Upper lobe of right lung (tissue), 1 donor: ENCODE measurements around the gene TRIM28. TPM values are rescaled to one million over a fixed set of nuclear protein-coding genes. Genes with fewer than 3 reads are reported as not detected.

Experiments used
- ATAC-seq: fragments of 200-7000 bp; cut with Tn5 transposase; one replicate; pipeline ENCODE4 v1.9.1; 2020; ENCODE audit warnings: mild to moderate bottlenecking, moderate library complexity
- DNase-seq: peaks from one replicate; pipeline ENCODE4 v3.0.0-alpha.2; 2020
- H3K27ac ChIP-seq: fragments of 200-600 bp; one replicate; pipeline ENCODE4 v1.8.0; 2022
- H3K27me3 ChIP-seq: fragments of 200-600 bp; one replicate; pipeline ENCODE4 v1.8.0; 2022; ENCODE audit warnings: mild to moderate bottlenecking
- H3K36me3 ChIP-seq: fragments of 200-600 bp; one replicate; pipeline ENCODE4 v1.8.0; 2022
- H3K4me1 ChIP-seq: fragments of 200-600 bp; one replicate; pipeline ENCODE4 v1.8.0; 2022
- H3K4me3 ChIP-seq: fragments of 200-600 bp; one replicate; pipeline ENCODE4 v1.8.0; 2022; ENCODE audit warnings: mild to moderate bottlenecking
- H3K9me3 ChIP-seq: fragments of 200-600 bp; one replicate; pipeline ENCODE4 v1.8.0; 2022
- CTCF ChIP-seq: fragments of 200-600 bp; IDR thresholded peaks from one replicate; pipeline ENCODE4 v1.8.0; 2022; ENCODE audit warnings: antibody characterized with exemption
- intact Hi-C: fragments of 100-400 bp; cut with DNase I; formaldehyde crosslinking; loops from one replicate; pipeline ENCODE4 v1.11.0; 2022
- total RNA-seq: library from RNA; stranded (reverse); fragmentation: NEBNext Ultra II Directional; extraction: Animal tissue kit (Norgen Biotek cat#: 25700); gene quantifications from one replicate; pipeline ENCODE4 v1.2.1, GENCODE V29; 2021
- donor health status: DM: no; HTN: yes; CAD: no; lungs with severe emphysema.

The TRIM28 gene
- total RNA-seq, 1 donor from 2014 or later, result 199 TPM

GRCh38 chr19:58556622-58557220, 12.9 kb downstream of the TRIM28 start:
- Histone ChIP-seq H3K9me3 (no peaks in the 10 kb centered on the region), H3K4me1 (peaks cover 44% of the 10 kb centered on the region), H3K27me3 (no peaks in the 10 kb centered on the region), H3K4me3 (peak overlapping the region; percentile 67), H3K27ac (peak overlapping the region; percentile 99), H3K36me3 (peaks cover 35% of the 10 kb centered on the region)
- TF ChIP-seq CTCF, result no peak
- DNase-seq (no peak), ATAC-seq (no peak)
- intact Hi-C loops, result no loop called here

DNA sequence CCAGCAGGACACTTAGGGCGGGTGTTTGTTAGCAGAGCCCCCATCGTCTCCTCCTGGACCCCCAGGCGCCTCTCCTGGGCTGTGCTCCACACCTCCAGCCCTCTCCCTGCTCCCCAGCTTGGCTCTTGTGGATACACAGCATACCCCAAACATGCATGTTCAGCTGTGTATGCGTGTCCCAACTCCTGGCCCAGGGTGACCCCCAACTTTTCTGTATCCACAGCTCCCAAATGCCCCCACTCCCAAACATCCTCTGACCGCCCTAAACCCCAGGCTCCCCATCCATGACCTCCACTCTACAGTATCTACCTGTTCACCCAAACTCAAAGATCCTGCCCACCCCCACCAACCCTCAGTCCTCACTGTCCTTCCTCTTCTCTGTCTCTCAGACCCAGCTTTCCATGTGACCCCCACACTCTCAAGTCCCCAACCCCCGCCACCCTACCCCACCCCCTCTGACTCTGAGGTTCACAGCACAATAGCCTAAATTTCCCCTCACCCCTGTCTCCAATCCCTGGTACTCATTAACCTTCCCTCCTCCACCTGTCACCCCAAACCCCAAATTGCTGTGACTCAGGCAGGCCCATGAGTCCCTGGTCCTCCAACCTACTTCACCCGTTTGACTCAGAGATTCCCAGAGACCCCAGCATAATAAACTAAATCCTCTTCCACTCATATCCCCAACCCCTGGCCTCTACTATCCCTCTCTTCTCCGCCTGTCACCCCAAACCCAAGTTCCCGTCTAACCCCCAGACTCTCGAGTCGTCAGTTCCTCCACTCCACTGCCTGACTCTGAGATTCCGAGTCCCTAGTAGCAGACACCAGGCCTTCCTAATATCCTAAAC, 13.6 kb downstream of the TRIM28 start:
- intact Hi-C loops, result no loop called here
- DNase-seq (no peak), ATAC-seq (no peak)
- H3K36me3 ChIP-seq, result peaks cover 28% of the 10 kb centered on the region
- peak overlapping the region; percentile 67 for H3K4me3 ChIP-seq
- H3K9me3 ChIP-seq, result no peaks in the 10 kb centered on the region
- H3K4me1 ChIP-seq, result peaks cover 51% of the 10 kb centered on the region
- H3K27ac ChIP-seq, result peak overlapping the region; percentile 99
- no peaks in the 10 kb centered on the region for H3K27me3 ChIP-seq
- TF ChIP-seq CTCF, result no peak

DNA sequence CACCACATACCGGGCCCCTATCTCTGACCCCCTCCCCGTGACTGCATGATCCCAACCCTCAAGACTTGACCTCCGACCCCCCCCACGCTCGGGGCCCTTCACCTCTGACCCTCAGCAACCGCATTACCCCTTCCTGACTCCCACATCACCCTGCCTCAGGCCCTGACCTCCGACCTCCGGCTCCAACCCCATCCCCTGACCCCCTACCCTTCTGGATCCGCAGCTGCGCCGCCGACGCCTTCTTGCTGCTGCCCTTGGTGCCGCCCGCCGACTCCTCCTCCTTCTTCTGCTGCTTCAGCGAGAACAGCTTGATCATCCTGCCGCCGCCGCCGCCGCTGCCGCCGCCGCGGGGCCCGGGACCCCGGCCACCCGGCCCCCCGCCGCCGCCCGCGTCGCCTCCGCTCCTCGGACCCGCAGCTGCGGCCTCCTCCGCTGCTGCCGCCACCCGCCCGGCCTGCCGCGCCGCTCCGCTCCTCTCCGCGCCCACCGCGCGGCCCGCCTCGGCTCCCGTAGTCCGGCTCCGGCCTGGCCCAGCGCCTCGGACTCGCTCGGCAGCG, 14.3 kb downstream of the TRIM28 start, which contains the start of gene UBE2M:
TSS of gene UBE2M (minus strand) at position 546 of the 557 bp plus-strand sequence. CDS start at position 316, 230 bp downstream.
- Histone ChIP-seq H3K27ac (peak within 1 kb of the TSS; percentile 99), H3K27me3 (no peaks in the 10 kb centered on the region), H3K9me3 (no peaks in the 10 kb centered on the region), H3K36me3 (peaks cover 21% of the 10 kb centered on the region), H3K4me1 (peaks cover 56% of the 10 kb centered on the region), H3K4me3 (peak within 1 kb of the TSS; percentile 67)
- intact Hi-C loops, result no loop called here
- ATAC-seq, result no peak
- peak; percentile 88 for DNase-seq
- TF ChIP-seq CTCF, result no peak

GRCh38 chr19:58558623-58559274, 14.9 kb downstream of the TRIM28 start:
- intact Hi-C loops, result no loop called here
- ATAC-seq, result peak; percentile 79
- peaks cover 55% of the 10 kb centered on the region for H3K4me1 ChIP-seq

More at GRCh38 chr19:58558623-58559274, 14.9 kb downstream of the TRIM28 start:
- Histone ChIP-seq H3K4me3 (peak overlapping the region; percentile 67), H3K27me3 (no peaks in the 10 kb centered on the region), H3K27ac (peak overlapping the region; percentile 99), H3K9me3 (no peaks in the 10 kb centered on the region), H3K36me3 (peaks cover 17% of the 10 kb centered on the region)
- TF ChIP-seq CTCF, result no peak
- DNase-seq, result peak; percentile 100
